ENCODE measurements around the gene RYR1. TPM values are rescaled to one million over a fixed set of nuclear protein-coding genes. Genes with fewer than 3 reads are reported as not detected.

Gene RYR1
- total and polyA plus RNA-seq, 10 of the 15 experiments (the other 5 are each of a cell fraction or from before 2014, with no cell fraction given), result under 0.01 to 0.32 (median 0.07) TPM; not detected in 1

DNA sequence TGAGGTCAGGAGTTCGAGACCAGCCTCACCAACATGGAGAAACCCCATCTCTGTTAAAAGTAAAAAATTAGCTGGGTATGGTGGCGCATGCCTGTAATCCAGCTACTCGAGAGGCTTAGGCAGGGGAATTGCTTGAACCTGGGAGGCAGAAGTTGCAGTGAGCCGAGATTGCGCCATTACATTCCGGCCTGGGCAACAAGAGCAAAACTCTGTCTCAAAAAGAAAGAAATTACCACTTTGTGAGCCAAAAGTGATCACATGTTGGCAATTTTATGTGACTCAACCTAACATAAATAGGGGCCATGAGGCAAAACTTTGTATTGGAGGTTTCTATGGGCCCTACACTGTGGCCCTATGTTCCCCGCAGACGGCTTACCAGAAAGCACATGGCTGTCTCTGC lies 112.1 kb downstream of the RYR1 start (continued):
- TF ChIP-seq CEBPB (IDR thresholded peaks at IDR 0.05; ENCODE audit: borderline replicate concordance in 1 of 2, low read depth in 2 of 2, low read length in 2 of 2) (no peak), POU2F2 (IDR thresholded peaks at IDR 0.05; ENCODE audit: borderline replicate concordance, low read depth, low read length) (no peak), FOXK2 (IDR thresholded peaks at IDR 0.05) (no peak), JUNB (IDR thresholded peaks at IDR 0.05) (no peak)

- ATAC-seq, result no peak
- 32% methylated on average over 5 of the region's 5 CpGs for WGBS (ENCODE audit: insufficient coverage, insufficient replicate concordance, low lambda C conversion rate, missing lambda C conversion rate)
- POLR2A ChIA-PET, result interaction anchor here (0.6 to 1.4 kb wide), 6 partner anchors 9 to 99 kb away, joined by 3 to 11 read pairs (median 4); partner anchors contain the start of genes EIF3K and MAP4K1
These were observed 113.9 kb downstream of the RYR1 start for GRCh38 chr19:38547421-38547820.

More at GRCh38 chr19:38547421-38547820, 113.9 kb downstream of the RYR1 start:
- ChIA-PET SMC1A (ENCODE audit: uncharacterized antibody, unreplicated experiment) (interaction anchor here (0.6 to 4.7 kb wide), 6 partner anchors 10 to 386 kb away, joined by 3 to 102 read pairs (median 4); partner anchors contain the start of gene EIF3K), RAD21 (ENCODE audit: unreplicated experiment) (interaction anchor here (1.2 to 4.4 kb wide), 4 partner anchors 10 to 87 kb away, joined by 3 to 70 read pairs (median 6); partner anchors contain the start of genes EIF3K and MAP4K1), CTCF (interaction anchor here (1.0 to 2.2 kb wide), 4 partner anchors 69 to 100 kb away, joined by 3 to 24 read pairs (median 6); partner anchors contain the start of genes ACTN4 and MAP4K1)
- Histone ChIP-seq H2AFZ (ENCODE audit: control insufficient read depth, low read depth, low read length) (no peak overlapping the region), H3K4me2 (ENCODE audit: control insufficient read depth, insufficient read depth) (no peak overlapping the region; the same call in 1 of the 2 replicates), H3K27me3 (replicated peaks in 1 of 2; ENCODE audit: control insufficient read depth in 2 of 2, insufficient read depth in 2 of 2, low read length in 1 of 2) (no peaks in the 10 kb centered on the region), H3K27ac (ENCODE audit: control insufficient read depth, insufficient read depth) (no peak overlapping the region), H3K9me3 (replicated peaks; ENCODE audit: control insufficient read depth, insufficient read depth, low read length) (no peaks in the 10 kb centered on the region), H3K79me2 (ENCODE audit: control insufficient read depth, insufficient read depth, low read length) (no peaks in the 10 kb centered on the region), H3K9ac (ENCODE audit: control insufficient read depth, insufficient read depth, low read length) (no peak overlapping the region), H4K20me1 (ENCODE audit: control insufficient read depth, insufficient read depth) (no peaks in the 10 kb centered on the region), H3K36me3 (ENCODE audit: control insufficient read depth in 2 of 2, insufficient read depth in 2 of 2, low read length in 1 of 2) (no peaks in the 10 kb centered on the region; a peak in 1 of 4 replicates), H3K4me3 (no peak overlapping the region), H3K4me1 (ENCODE audit: control insufficient read depth, insufficient read depth, low read length) (peaks cover 18% of the 10 kb centered on the region)
- in situ Hi-C loops (cut with MboI) (no loop called here), intact Hi-C loops (cut with micrococcal nuclease; ENCODE audit: unreplicated experiment) (loop anchor here (10.0 kb wide), 1 partner anchor 287 kb away; the partner anchor contains the start of gene ECH1)
- TF ChIP-seq BACH1 (IDR thresholded peaks at IDR 0.05; ENCODE audit: borderline replicate concordance) (0 out of 2 replicates have a peak, but pooled peaks have one; percentile 21), CTCF (IDR thresholded peaks at IDR 0.05 in 2 of 3, conservative IDR thresholded peaks at IDR 0.05 in 1 of 3; ENCODE audit: control insufficient read depth in 2 of 3, extremely low read depth in 1 of 3, insufficient read depth in 1 of 3, low read depth in 3 of 3, low read length in 3 of 3) (peak in 1 of 3 experiments; percentile 11; a peak in 1 of 6 replicates), SMARCA5 (IDR thresholded peaks at IDR 0.05) (peak; percentile 56; the same call in 1 of the 2 replicates), SPI1 (IDR thresholded peaks at IDR 0.05; ENCODE audit: borderline replicate concordance, insufficient read depth, low read depth, low read length) (peak; percentile 80), EGR1 (IDR thresholded peaks at IDR 0.05; ENCODE audit: borderline replicate concordance in 1 of 2, low read depth in 2 of 2, low read length in 2 of 2) (no peak), CHD4 (IDR thresholded peaks at IDR 0.05) (no peak), ATF7 (IDR thresholded peaks at IDR 0.05; ENCODE audit: low read depth) (peak; percentile 72), ZNF217 (IDR thresholded peaks at IDR 0.05) (0 out of 2 replicates have a peak, but pooled peaks have one; percentile 49), DPF2 (IDR thresholded peaks at IDR 0.05) (0 out of 2 replicates have a peak, but pooled peaks have one; percentile 14), NBN (IDR thresholded peaks at IDR 0.05) (peak; percentile 67), IKZF2 (IDR thresholded peaks at IDR 0.05) (peak in 1 of 2 experiments; percentile 31; a peak in 2 of 4 replicates), MTA2 (IDR thresholded peaks at IDR 0.05; ENCODE audit: low read depth) (0 out of 2 replicates have a peak, but pooled peaks have one; percentile 46), MYC (IDR thresholded peaks at IDR 0.05; ENCODE audit: insufficient read depth, insufficient read length, insufficient replicate concordance, low read length, severe bottlenecking) (no peak)
- TF ChIP-seq, protein P1, sequence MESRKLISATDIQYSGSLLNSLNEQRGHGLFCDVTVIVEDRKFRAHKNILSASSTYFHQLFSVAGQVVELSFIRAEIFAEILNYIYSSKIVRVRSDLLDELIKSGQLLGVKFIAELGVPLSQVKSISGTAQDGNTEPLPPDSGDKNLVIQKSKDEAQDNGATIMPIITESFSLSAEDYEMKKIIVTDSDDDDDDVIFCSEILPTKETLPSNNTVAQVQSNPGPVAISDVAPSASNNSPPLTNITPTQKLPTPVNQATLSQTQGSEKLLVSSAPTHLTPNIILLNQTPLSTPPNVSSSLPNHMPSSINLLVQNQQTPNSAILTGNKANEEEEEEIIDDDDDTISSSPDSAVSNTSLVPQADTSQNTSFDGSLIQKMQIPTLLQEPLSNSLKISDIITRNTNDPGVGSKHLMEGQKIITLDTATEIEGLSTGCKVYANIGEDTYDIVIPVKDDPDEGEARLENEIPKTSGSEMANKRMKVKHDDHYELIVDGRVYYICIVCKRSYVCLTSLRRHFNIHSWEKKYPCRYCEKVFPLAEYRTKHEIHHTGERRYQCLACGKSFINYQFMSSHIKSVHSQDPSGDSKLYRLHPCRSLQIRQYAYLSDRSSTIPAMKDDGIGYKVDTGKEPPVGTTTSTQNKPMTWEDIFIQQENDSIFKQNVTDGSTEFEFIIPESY (IDR thresholded peaks at IDR 0.05), result no peak
- DNase-seq (ENCODE audit: low read depth, low spot score), result peak; percentile 34
- no peak for FAIRE-seq
- no TSS peak for BruUV-seq (replicated peaks)
